Measurements from ENCODE around the gene OR4F15. TPM values are rescaled to one million over a fixed set of nuclear protein-coding genes. Genes with fewer than 3 reads are reported as not detected.

OR4F15 gene
- total RNA-seq, result 0.12 TPM in 1 of 2 replicates, not detected in the other

GRCh38 chr15:101811902-101812301 is at the start of gene OR4F15:
TSS of gene OR4F15 (plus strand) at chr15:101812202. CDS start at chr15:101818187, 5,985 bp downstream.

GRCh38 chr15:101803209-101803608 is 8.8 kb upstream of the OR4F15 start, which contains the start of gene OR4F6:
TSS of gene OR4F6 (plus strand) at chr15:101803509. CDS start at chr15:101805720, 2,211 bp downstream.

Other genes starting within 250 kb of the OR4F15 start
- gene TM2D3, start 159.8 kb upstream of the OR4F15 start, total RNA-seq, result 38.6 and 50.5 TPM in 2 replicates
- gene TARS3, start 87.7 kb upstream of the OR4F15 start, total RNA-seq, result 11.0 and 14.7 TPM in 2 replicates
- gene OR4F6, start 8.7 kb upstream of the OR4F15 start, total RNA-seq, result not detected in 2 replicates

Measured in uterine smooth muscle cell (primary cell).